GM12865 (cell line): ENCODE data around the gene ADCY2.

Experiments
- DNase-seq: peaks from one replicate; pipeline ENCODE4 v3.0.0; 2010; ENCODE audit warnings: low read depth
- H3K4me3 ChIP-seq: 2 replicates; pipeline ENCODE4 v1.5.1; 2011; ENCODE audit warnings: mild to moderate bottlenecking, low read depth, low read length, control low read depth
- CTCF ChIP-seq: IDR thresholded peaks from 2 replicates; pipeline ENCODE4 v1.5.1; 2011; ENCODE audit warnings: low read length, control low read depth, low read depth, inconsistent platforms; ENCODE audit not compliant: insufficient read depth; ENCODE audit errors: missing control alignments

ADCY2 gene

GRCh38 chr5:7367780-7368179 lies 28.2 kb upstream of the ADCY2 start:
- no peak overlapping the region for H3K4me3 ChIP-seq
- no peak for TF ChIP-seq CTCF
- no peak for DNase-seq

GRCh38 chr5:7372399-7372798 lies 23.5 kb upstream of the ADCY2 start:
- TF ChIP-seq CTCF, result no peak
- no peak overlapping the region for H3K4me3 ChIP-seq

GRCh38 chr5:7374186-7374585 lies 21.8 kb upstream of the ADCY2 start:
- no peak for TF ChIP-seq CTCF

More at GRCh38 chr5:7372399-7372798, 23.5 kb upstream of the ADCY2 start:
- DNase-seq, result peak; percentile 4

GRCh38 chr5:7375457-7375856 lies 20.5 kb upstream of the ADCY2 start:
- no peak for DNase-seq
- no peak for TF ChIP-seq CTCF
- H3K4me3 ChIP-seq, result no peak overlapping the region

More at GRCh38 chr5:7374186-7374585, 21.8 kb upstream of the ADCY2 start:
- no peak overlapping the region for H3K4me3 ChIP-seq
- DNase-seq, result no peak

- no peak for DNase-seq
- TF ChIP-seq CTCF, result no peak
- no peak overlapping the region for H3K4me3 ChIP-seq
Observed at GRCh38 chr5:7376871-7377270, 19.1 kb upstream of the ADCY2 start.

- no peak for TF ChIP-seq CTCF
- H3K4me3 ChIP-seq, result no peak overlapping the region
- DNase-seq, result no peak
Observed at GRCh38 chr5:7377761-7378160, 18.2 kb upstream of the ADCY2 start.

- TF ChIP-seq CTCF, result no peak
- no peak overlapping the region for H3K4me3 ChIP-seq
- DNase-seq, result no peak
Observed at GRCh38 chr5:7382588-7382987, 13.3 kb upstream of the ADCY2 start.
